22Rv1 (cell line): ENCODE measurements around the gene GP5.

Experiments used
- H3K27ac ChIP-seq: fragments of 450-650 bp; 2 replicates; pipeline ENCODE4 v1.5.1; 2017
- ZFX ChIP-seq: fragments of 450-650 bp; IDR thresholded peaks from 2 replicates; pipeline ENCODE4 v1.6.1; 2017; ENCODE audit warnings: antibody characterized with exemption, borderline replicate concordance
- TF ChIP-seq, protein P1 (sequence below): fragments of 450-650 bp; IDR thresholded peaks from 2 replicates; pipeline ENCODE4 v1.5.1; 2017; ENCODE audit warnings: mild to moderate bottlenecking

Gene GP5

DNA sequence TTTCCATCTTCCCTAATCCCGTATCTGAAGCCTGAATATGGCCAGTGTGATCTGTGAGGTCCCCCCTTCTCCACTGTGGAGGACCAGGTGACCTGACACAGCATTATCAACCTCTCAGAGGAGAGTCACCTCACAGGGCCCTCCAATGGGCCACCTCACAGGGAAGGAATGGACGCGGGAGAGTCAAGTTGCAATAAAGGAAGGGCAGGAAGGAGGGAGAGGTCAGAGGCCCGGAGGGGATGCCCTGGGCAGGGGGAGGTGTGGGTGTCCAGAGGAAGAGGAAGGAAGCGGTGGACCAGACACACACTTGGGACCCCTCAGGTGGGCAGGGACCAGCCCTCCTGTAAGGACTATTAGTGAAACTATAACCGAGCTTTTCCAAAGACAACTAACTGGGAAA, 14.9 kb downstream of the GP5 start:
- no peak for TF ChIP-seq ZFX
- TF ChIP-seq, protein P1, sequence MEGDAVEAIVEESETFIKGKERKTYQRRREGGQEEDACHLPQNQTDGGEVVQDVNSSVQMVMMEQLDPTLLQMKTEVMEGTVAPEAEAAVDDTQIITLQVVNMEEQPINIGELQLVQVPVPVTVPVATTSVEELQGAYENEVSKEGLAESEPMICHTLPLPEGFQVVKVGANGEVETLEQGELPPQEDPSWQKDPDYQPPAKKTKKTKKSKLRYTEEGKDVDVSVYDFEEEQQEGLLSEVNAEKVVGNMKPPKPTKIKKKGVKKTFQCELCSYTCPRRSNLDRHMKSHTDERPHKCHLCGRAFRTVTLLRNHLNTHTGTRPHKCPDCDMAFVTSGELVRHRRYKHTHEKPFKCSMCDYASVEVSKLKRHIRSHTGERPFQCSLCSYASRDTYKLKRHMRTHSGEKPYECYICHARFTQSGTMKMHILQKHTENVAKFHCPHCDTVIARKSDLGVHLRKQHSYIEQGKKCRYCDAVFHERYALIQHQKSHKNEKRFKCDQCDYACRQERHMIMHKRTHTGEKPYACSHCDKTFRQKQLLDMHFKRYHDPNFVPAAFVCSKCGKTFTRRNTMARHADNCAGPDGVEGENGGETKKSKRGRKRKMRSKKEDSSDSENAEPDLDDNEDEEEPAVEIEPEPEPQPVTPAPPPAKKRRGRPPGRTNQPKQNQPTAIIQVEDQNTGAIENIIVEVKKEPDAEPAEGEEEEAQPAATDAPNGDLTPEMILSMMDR, result no peak
- no peak overlapping the region for H3K27ac ChIP-seq

DNA sequence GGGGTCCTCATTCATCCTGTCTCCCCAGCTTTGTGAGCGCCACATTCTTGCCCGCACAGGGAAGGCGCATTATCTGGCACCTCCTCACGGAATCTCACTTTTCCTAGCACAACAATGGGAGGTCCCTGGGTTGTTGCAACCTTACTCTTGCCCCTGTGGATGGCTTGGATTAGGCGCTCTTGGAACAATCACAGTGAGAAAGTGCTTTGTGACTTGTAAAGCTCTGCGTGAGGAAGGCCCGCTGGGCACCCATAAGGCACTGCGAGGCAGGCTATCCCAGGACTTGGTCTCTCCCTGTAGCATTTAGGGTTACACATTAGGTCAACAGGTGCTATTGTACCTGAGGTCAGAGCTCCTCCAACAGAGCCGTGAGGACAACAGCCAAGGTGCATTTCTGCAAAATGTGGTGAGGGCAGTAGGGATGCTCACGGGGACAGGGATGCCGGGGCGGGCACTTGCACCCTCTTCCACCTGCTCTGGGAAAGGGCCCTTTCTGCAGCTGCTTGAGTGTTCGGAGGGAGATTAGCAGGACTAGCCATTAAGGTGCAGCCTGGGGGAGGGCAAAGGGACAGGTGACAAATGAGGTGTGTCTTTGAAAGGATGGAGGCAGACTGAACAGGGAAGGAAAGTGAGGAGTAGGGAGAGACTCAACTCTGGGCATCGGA, 15.7 kb downstream of the GP5 start:
- H3K27ac ChIP-seq, result no peak overlapping the region
- TF ChIP-seq, protein P1, result no peak
- TF ChIP-seq ZFX, result no peak

DNA sequence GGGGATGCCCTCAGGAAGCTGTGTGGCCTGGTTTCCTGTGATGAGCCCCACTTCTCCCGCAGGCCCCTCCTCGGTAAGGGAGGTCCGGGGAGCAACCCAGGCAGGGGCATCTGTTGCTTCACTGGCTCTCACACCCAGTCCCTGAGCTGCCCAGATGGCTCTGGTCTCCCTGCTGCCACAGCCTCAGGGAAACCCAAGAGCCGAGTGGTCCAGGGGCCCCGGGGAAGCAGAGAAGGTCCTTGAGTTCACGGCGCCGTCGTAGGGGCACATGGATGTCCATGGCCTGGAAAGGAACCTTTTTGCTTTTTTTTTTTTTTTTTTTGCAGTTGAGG, 16.2 kb downstream of the GP5 start:
- H3K27ac ChIP-seq, result no peak overlapping the region
- no peak for TF ChIP-seq ZFX
- TF ChIP-seq, protein P1, result no peak

DNA sequence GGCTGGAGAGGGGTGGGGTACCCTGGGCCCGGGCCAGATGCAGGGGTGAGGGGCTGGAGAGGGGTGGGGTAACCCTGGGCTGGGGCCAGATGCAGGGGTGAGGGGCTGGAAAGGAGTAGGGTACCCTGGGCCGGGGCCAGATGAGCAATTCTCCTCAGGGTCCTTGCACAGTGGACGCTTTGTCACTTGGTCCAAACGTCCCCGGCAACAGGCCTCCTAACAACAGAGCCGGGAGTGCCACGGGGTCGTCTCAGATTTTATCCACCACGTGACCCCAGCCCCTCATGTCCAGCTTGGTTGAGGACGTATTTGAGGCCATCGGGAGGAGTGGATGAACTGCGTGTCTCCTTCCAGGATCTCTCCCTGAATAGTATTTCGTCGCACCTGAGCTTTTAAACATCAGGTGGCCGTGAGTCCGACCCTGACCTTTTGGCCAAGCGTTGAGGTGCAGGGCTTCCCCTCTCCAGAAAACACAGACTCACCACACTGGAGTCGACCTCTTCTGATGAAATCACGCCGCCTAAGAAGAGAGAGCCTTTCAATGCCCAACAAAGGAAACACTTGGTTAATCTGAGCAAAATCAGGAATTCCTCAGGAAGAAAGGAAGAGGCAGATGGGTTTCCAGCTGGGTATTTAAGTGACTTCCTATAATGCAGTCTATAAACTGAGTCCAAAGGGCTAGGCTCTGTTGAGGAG, 16.7 kb downstream of the GP5 start:
- H3K27ac ChIP-seq, result no peak overlapping the region
- no peak for TF ChIP-seq ZFX
- TF ChIP-seq, protein P1, result no peak

DNA sequence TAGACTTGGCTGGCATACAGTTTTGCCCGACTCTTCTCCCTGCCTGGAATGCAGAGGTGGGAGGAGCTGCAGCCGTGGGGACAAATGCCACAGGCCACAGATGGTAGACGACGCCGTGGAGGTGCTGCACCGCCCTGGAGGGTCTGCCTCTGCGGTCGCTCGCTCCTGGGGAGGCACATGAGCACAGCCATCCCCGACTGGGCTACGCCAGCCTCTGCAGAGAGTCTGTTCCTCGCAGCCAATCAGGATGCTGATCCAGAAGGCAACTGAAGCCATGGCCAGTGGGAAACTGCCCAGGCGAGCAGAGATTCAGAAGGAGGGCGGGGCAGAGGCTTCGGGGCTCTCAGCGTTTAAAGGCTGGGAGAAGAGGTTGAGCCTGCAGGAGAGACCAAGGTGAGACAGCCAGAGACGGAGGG, 17.6 kb downstream of the GP5 start:
- H3K27ac ChIP-seq, result no peak overlapping the region
- TF ChIP-seq, protein P1, result no peak
- TF ChIP-seq ZFX, result no peak

DNA sequence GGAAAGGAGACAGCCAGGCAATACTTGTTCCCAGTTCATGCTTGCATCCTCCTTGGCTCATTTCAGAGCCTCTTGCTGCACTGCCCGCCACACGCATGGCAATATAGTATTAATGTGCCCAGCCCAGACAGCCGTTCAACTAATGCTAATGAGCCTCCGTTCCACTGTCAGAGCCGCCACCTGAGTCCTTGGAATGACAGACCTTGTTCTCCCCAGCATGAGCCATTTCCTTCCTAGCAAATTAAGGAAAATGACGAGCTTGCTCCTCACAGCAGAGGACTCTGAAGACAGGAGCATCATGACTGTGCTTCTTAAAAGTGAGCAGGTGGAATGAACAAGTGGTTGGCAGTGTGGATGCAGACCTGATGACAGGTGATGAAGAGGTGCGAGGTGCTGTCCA, 18.7 kb downstream of the GP5 start:
- H3K27ac ChIP-seq, result no peak overlapping the region
- TF ChIP-seq, protein P1, result no peak
- TF ChIP-seq ZFX, result no peak

DNA sequence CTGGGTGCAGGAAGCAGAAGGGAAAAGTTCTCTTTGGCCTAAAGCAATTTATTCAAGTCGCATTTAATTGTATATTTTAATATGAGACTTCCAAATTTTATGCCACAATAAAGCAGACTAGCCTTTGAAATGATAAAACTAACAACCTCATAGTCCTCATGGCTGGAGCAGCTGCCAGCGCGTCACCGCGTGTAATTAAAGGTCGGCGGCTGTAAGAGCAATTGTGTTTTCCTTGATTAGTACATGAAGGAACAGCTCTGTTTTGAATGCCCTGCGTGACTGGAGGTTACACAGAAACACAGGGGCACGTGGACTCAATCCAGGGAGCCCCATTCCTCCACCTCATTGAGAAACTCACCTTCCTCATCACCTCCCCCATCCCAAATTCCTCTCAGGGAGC, 19.4 kb downstream of the GP5 start:
- no peak overlapping the region for H3K27ac ChIP-seq
- TF ChIP-seq, protein P1, result no peak
- no peak for TF ChIP-seq ZFX
